Hindlimb muscle (tissue), 1 donor: ENCODE results near the gene ZSCAN12. TPM values are rescaled to one million over a fixed set of nuclear protein-coding genes. Genes with fewer than 3 reads are reported as not detected.

ENCODE experiments used
- polyA plus RNA-seq: library from polyadenylated mRNA; unstranded; fragments of 120-200 nt; gene quantifications from one replicate; pipeline ENCODE4 v1.2.1, GENCODE V29; 2013; ENCODE audit not compliant: insufficient read length

Gene ZSCAN12
- polyA plus RNA-seq, 1 donor, result 6.1 TPM

Other genes with a start within 250 kb of the ZSCAN12 start
- 19.6 TPM for gene ZSCAN9, start 174.5 kb downstream of the ZSCAN12 start, polyA plus RNA-seq
- gene ZKSCAN4, start 147.5 kb downstream of the ZSCAN12 start, polyA plus RNA-seq, result 6.1 TPM
- gene NKAPL, start 140.4 kb downstream of the ZSCAN12 start, polyA plus RNA-seq, result 1.2 TPM
- gene ZSCAN26, start 132.6 kb downstream of the ZSCAN12 start, polyA plus RNA-seq, result 16.9 TPM
- gene PGBD1, start 118.2 kb downstream of the ZSCAN12 start, polyA plus RNA-seq, result 6.0 TPM
- 6.9 TPM for gene ZSCAN31, start 63.6 kb downstream of the ZSCAN12 start, polyA plus RNA-seq
- gene ZKSCAN3, start 49.8 kb downstream of the ZSCAN12 start, polyA plus RNA-seq, result 7.7 TPM
- 6.7 TPM for gene ZSCAN23, start 43.7 kb upstream of the ZSCAN12 start, polyA plus RNA-seq
- gene GPX6, start 116.0 kb upstream of the ZSCAN12 start, polyA plus RNA-seq, result not detected
- gene GPX5, start 126.1 kb upstream of the ZSCAN12 start, polyA plus RNA-seq, result not detected